Activated naive CD8-positive, alpha-beta T cell treated with anti-CD3 and anti-CD28 coated beads, Interleukin-2, amount 50 U/mL, for 16 hours (primary cell): ENCODE measurements around the gene TIAM2.
"Not testable (repeated sequence)": the region's sequence is repeated elsewhere in the genome, so short reads cannot be mapped to it uniquely, and the experiment has no call there.

ENCODE experiments used
- DNase-seq: peaks from one replicate; pipeline ENCODE4 v3.0.0-alpha.2; 2020; ENCODE audit warnings: low read depth, low spot score

Gene TIAM2

DNA sequence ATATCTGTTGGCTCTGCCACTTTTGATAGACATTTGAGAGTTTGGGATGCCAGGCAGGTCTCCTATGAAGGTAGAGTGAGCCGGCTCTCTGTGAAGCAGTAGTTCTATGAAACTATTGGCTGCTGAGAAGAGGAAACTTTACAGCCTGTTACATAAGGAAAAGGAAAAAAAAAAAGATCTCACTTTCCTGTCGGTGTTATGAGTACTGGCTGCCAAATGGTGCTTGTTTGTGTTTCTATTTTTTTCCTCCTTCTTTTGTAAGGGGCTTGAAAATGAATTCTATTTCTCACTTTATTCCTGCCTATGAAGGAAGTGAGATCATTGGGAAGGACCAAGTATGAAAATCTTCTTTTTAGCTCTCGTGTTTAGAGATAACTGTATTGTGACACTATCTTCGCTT is 195.6 kb downstream of the TIAM2 start:
- DNase-seq: no peak

DNA sequence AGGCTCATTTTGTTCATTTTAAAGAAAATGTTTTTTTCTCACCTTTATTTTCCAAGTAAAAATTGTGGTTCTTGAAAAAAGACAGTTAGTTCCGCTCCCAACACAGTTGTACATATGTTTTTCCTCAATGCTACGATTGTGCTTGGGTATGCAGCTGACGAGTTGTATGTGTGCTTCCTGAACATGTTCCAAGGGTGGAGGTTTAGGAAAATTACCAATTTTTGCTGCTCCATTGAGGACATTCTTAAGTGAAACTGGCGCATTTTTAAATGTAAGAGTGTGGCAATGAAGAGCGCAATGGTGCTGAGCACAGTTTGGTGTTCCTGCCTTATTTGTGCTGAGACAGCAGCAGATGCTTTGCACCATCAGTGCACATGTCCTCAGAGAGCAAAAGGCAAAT is 198.4 kb downstream of the TIAM2 start:
- DNase-seq: no peak

DNA sequence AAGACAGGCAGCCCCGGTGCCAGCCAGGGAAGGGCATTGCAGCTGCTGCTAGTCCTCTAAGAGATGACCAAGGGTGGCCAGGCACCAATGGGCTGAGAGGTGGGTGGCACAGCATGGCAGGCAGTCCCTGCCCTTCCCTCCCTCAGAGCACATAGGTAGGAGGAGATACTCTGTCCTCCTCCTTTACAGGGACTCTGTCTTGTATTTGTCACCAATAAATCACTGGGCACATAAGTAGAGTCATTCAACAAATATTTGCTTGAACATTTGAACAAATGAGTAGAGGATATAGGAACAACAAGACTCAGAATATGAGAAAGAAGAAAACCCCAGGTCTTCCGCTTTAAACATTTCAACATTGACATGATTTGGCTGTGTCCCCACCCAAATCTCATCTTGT is 199.3 kb downstream of the TIAM2 start:
- DNase-seq: no peak

DNA sequence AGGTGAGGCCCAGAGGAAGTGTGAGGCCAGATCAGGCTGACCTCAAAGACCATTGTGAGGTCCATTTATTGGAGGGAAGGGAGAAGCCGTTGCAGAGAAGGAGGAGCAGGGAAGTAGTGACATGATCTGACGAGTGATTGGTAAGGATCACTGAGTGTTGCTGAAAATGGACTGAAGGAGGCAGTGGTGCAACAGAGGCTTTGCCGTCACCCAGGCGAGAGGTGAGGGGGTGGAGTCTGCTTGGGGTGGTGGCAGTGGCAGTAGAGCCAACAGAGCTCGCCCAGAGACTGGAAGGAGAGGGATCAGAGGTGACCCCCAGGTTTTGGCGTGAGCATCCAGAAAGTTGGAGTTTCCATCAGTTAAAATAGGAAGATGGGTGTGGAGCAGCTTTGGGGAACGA is 200.8 kb downstream of the TIAM2 start:
- no peak for DNase-seq

DNA sequence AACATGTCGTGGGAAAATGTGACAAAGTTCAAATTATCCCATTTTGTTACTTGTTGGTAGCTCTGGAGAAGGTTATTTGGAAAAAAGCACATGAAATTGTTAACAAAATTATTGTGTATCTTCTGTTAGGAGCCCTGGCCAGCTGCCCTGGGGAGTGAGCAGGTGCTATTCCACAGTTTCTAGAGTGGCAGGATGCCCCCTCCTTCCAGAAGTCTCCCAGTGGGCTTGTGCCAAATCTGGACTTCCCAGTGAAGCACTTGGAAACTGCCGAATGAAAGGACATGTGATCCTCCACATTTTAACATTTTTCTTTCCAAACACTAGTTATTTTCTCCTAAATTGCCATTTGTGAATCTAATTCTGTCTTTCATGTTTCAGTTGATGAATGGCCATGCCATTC is 201.8 kb downstream of the TIAM2 start:
- no peak for DNase-seq

DNA sequence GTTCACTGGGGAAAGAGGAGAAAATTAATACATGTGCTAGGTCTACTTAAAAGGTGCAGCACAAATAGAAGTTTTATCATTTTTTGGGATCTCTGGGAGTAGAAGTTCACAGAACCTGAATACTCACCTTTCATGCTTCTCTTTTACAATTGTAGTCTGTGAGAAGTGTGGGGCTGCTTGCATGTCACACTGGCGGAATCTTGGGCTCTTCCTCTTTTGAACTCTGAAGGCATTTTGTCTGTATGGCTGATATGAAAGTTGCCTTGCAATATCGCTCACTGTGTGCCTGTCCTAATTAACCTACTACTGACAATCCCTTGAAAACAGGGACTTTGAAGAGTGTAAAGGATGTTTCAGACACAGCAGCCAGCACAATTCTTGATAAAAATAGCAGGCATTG is 202.8 kb downstream of the TIAM2 start:
- DNase-seq: no peak

DNA sequence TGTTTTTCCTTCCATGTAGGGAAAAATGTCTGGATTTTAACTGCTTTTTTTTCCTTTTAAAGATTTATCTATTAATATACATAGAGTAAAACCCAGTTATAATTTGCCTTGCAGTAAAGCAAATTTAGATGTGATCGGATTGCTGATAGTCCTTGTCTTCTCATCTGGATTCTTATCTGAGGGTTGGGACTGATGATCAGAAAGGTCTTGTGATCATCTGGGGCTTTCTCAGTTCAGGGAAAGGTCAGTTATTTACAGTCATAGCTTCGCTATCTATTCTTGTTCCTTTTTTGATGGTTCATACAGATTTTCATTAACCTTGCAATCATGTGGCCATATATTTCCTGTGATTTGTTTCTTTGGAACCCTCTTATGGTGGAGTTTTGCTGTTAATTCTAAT is 204.9 kb downstream of the TIAM2 start:
- no peak for DNase-seq

DNA sequence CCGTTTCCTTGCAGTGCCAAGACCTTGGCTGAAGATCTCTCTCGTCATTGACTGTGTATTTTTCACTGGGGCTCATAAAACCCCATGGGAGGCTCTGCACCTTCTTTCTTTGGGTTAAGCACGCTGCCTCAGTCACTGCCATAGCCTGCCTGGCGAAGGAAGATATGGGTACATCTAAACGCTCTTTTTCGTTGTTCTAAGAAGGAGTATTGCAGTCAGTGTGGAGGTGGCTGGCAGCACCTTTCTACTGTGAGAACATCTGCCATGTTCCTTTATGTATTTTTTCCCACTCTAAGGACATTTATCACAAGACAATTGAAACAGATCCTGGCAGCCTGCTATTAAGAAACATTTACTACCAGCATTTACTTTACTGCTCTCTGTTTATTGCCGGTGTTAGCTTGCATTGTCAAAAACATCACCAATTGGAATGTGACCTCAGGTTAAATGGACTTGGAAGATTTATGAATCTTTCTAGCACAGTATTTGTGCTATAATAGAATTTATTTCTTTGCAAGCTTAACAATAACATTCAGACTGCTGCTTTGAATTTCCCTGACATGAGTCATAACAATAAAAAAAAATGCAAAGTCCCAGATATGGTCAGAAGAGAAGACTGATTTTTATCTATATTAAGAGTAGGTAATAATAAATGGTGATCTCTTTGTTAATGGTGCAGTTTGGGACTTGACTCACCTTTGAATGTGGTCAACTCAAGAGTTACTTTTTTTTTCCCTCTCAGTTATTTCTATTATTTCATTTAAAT is 206.5 kb downstream of the TIAM2 start:
- DNase-seq: no peak

DNA sequence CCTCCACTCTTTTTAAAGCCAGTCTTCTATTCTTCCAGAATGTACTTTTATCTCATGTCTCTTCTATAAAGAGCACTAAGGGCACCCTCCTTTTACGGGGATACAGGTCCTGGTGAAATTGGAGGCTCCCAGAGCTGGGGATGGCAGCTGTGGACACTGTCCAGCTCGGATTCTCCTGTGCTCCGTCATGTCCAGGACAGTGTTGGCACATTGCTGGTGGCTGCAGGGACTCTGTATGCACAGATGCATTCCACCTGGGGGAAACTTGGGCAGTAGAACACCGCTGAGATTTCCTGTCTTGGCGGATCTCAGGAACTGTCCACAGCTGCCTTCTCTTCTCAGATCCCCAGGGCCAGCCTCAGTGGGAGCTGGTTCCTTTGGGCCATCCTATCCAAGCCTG is 212.1 kb downstream of the TIAM2 start:
- DNase-seq: no peak

DNA sequence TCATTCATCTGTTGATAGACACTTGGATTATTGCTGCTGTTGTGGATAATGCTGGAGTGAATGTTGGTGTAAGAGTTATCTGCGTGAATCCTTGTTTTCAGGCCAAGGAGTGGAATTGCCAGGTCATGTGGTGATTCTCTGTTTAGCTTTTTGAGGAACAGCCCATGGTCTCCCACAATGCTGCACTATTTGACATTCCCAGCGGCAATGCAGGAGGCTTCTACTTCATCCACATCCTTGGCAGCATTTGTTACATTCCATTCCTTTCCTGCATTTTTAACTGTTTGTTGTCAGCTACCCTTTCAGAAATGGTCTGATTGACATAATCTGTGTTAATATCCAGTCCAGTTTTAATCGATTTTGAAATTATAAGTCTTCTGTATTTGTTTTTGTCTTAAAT is 217.0 kb downstream of the TIAM2 start:
- no peak for DNase-seq

DNA sequence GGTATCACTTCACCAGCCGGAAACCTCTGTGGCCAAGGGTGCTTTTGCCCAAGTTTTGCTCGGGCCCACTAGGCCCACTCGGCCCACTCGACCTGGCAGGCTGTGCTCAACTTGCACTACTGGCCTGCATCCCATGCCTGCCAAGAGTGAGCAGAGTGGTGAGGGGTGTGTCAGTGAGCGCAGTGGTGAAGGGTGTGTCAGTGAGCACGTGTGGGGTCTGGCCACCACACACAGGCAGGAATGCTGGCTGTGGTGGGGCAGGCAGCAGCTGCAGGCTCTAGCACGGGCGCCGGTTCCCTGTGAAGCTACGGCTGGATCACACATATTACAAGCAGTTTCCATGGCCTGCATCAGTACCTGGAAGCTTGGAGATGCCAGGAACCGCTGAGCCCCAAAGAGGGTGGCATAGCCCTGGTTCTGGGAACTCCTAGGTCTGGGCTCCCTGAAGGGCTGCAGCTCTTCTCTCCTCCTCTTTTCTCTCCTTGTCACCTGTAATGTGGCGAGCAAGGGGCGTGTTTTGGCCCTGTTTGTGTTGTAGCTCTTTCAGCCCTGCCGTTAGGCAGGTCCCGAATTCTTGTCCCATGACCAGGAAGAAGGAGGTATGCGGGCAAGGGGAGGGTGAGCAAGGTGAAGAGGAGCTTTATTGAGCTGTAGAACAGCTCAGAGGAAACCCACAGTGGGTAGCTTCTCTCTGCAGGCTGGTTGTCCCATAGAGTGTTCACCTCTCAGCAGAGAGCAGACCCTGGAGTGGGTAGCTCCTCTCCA is 217.7 kb downstream of the TIAM2 start:
- no peak for DNase-seq

DNA sequence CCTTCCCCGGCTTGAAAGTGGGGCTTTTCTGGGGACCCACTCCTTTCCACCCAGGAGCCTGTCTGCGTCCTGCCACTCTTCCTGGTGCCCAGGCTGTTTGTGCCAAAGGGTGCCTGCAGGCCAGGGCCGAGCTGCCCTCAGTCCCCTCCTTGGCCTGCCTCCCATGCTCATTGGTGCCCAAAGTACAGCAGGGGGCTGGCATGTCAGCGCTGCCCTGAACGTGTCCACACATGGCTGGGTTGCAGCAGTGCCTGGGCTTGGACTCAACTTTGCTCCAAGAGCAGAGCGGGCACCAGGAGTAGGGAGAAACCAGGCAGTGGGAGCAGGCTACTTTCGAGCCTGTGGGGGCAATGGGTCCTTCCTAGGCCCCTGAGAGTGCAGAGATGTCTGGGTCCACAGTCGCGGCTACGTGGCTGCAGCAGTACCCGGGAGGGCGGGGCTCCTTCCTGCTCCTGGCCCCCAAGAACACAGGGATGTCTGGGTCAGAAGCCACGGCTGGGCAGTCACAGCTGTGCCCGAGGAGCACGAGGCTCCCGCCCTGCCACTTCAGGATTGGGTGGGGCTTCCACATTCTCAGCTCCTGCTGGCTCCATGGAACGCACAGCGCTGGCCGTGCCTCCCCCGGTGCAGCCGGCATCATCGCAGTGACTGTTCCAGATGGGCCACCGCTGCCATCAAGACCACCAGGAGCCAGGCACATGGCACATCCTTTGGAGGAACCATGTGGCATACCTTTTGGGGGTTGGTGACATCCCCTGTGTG is 218.7 kb downstream of the TIAM2 start:
- DNase-seq: no peak

DNA sequence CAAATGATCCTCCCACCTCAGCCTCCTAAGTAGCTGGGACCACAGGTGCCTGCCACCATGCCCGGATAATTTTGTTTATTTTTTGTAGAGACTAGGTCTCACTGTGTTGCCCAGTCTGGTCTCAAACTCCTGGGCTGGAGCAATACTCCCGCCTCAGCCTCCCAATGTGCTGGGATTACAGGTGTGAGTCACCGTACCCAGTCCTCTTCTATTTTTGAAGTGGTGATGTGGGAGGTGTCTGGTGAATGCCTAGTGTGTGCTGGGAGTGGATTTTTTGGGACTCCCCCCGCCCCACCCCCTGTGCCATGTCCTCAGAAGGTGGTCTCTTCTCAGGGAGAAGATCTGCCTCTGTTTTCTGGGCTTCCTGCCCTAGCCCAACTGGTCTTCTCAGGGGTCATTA is 220.8 kb downstream of the TIAM2 start:
- DNase-seq: no peak

DNA sequence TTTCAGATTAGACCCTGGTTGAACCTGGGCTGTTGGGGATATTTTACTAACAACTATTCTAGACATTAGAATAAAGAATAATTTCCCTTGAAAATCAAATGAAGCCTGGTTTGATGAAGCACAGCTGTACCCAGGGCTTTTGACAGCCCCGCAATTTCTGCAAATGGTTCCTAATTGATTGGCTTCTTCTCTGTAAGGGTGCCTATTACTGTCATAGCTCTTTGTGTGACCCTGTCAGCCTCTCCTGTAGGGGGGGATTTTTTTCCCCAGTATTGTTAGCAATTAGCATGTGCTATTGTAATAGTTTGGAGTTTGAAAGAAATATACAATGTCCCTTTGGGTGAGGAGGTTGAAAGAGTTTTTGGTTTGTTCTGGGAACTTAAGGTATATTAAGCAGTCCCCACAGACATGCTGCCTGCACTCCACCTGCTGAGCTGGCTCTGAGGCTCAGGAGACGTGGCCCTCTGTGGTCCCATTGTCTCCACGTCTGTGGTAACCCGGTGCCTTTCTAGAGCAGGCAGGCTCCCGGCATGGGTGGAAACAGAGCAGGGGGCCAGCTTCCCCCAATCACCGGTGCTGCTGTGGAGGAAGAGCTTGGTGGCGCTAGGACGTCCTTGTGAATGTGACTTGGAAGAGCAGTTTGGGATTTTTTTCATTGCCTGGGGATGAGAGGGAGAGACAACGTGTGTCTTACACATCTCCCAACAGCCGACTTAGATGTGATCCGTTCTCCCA is 221.4 kb downstream of the TIAM2 start:
- DNase-seq: no peak

DNA sequence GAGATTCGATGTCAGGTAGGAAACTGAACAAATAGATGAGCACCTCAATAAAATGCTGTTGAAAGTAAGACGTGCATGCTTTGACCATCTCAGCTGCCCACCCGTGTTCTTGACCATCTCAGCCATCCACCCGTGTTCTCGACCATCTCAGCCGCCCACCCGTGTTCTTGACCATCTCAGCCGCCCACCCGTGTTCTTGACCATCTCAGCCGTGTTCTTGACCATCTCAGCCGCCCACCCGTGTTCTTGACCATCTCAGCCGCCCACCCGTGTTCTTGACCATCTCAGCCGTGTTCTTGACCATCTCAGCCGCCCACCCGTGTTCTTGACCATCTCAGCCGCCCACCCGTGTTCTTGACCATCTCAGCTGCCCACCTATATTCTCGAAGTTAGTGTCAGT is 223.6 kb downstream of the TIAM2 start:
- DNase-seq: not testable (repeated sequence)

DNA sequence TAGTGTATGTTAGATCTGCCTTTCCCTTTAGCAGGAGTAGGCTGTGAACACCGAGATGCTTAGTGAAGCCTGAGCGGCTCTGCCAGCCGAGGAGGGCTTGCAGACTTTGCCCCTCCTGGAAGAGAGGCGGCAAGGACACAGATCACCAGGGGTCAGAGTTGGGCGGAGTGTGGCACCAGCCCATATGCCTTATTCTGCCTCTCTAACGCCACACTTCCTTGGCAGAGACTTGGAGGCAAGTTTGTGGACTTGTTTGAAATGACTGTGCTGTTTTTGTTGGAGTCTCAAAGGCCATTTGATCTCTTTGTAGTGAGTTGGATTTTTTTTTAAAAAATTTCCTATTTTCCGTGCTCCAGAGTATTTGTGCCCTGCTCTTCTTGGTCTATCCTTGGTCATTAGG is 224.2 kb downstream of the TIAM2 start:
- DNase-seq: no peak

DNA sequence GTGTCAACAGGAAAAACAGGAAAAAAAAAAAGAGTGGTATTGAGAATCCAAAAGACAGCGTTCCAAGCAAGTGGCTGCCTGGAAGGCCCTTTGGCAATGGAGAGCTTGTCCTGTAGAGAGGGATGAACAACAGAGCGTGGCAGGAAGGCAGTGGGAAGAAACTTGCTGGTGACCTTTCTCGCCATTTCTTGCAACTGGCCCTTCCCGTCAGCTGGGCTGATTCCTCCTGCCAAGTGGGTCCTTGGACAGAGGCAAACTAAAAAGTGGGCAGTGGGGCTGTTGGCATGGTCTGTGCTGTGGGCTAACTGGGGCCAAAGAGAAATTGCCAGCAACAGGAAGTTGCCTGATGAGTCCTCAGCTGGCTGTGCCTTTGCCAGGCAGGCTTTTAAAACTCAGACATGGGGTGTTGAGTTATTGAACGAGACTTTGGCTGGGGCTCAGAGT is 224.8 kb downstream of the TIAM2 start:
- no peak for DNase-seq

DNA sequence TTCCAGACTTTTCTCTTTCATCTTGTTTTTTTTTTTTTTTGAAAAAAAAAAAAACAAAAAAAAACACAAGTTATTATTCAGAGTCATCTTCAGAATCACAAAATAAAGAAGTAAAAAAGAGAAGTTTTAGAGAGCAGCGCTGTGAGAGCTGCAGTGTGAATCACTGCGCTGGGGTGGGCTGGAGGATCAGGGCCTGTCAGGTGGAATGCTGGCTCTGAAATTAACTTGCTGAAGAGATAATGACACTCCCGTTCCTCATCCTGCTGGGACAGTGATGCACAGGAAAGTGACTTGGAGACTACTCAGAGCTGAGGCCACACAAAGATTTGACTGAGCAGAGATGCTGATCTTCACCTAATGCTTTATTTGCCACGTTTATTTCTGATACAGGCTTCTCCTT is 226.0 kb downstream of the TIAM2 start:
- no peak for DNase-seq

DNA sequence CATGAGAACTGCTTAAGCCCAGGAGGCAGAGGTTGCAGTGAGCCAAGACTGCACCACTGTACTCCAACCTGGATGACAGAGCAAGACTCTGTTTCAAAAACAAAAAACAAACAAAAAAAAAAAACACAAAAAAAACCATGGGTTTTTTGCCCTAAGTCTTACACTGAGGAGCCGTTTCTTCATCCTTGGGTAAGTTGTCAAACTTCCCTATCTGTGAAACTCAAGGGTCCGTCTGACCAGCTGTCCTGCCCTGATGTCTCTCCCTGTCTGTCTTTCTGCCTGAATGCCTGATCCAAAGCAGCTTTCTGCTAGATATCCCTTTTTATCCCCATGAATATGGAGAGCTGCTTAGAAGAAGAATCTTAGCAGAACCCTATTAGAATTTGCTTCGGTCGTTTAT is 227.4 kb downstream of the TIAM2 start:
- no peak for DNase-seq

DNA sequence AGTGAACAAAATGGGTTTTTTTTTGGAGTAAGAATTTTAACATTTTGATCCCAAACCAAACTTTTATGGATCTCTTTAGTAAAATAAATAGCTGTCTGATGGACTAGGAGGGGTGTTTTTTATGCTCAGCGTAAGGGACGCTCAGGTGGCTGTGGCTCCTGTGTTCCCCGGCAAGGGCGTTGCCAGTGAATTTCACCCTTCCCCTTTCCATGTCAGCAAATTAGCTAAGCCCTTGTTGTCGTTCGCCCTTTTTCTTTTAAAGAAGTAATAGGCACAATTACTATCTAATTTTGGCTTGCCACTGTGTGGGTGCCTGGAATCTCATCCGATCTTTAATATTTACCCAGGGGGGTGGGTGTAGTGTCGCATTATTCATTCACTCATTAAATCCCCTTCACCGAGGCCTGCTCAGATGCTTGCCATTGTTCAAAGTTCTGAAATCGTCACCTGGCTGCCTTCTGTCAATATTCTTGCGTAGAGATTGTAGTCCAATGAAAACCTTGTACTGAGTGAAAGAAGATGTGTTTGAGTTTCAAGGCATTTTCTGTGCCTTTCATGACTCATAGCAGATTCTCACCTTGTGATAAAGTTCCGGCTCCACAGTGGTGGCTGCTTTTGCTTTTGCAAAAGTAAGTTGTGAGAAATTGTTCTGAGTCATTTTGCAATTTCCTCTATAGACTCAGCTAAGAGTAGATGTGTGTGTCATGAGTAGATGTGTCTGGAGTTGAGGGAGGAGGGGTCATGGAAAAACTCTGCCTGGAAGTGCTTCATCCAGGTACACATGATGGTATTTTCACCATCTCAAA is 228.7 kb downstream of the TIAM2 start:
- DNase-seq: no peak

DNA sequence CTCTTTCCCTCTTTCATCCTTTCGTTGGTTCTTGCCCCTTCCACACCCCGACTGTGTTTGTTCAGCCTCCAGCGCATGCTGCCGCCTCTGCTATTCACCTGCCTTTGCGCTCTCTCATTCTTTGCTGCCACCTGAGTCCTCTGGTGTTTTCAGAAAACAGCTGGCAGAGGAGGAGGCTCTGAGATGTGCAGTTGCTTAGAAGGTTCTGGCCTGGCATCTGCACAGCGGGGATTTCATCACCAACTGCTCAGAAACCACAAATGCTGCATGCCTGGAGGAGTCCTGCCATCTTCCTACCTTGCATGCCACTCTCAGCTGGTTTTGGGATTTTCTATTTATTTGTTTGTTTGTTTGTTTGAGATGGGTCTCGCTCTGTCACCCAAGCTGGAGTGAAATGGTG is 229.5 kb downstream of the TIAM2 start:
- DNase-seq: no peak
